Measurements from ENCODE around the gene TMEM123. TPM values are rescaled to one million over a fixed set of nuclear protein-coding genes. Genes with fewer than 3 reads are reported as not detected.
A peak's percentile ranks its signal among the peaks of the same experiment; 100 is the strongest.

TMEM123 gene
- total and polyA plus RNA-seq, 4 experiments from 2014 or later = 383 to 839 (median 574) TPM

DNA sequence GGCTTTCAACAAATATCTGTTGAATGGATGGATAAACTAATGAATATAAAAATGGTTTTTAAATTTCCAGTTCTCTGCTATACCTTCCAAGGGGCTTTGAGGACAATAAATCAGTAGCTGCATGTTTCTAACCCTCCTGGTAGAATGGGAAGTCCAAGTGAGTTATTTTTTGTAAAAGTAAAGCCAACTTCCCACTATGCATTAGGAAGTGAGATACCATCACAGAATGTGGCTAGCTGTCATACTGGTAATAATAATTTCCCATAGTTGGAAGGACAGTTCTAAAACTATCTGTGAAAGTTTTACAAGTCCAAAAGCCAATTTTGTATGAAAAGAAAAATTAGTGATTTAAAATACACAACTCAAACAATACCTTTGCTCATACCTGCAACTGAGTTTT, 50.0 kb downstream of the TMEM123 start:
- Mint-ChIP-seq H3K27ac (peak overlapping the region in 5 of 7 donors; percentile 37 to 84 (median 65)), H3K36me3 (peaks cover 50 to 66% of the 10 kb centered on the region in 2 donors), H3K27me3 (no peaks in the 10 kb centered on the region), H3K9me3 (peaks cover 0 to 3% (median 0%) of the 10 kb centered on the region in 8 donors), H3K4me1 (peaks cover 40 to 63% (median 52%) of the 10 kb centered on the region in 4 donors), H3K4me3 (peak overlapping the region in 3 of 8 donors; percentile 10 to 25 (median 20))
- peaks cover 29% of the 10 kb centered on the region for H3K36me3 ChIP-seq (ENCODE audit: insufficient read depth, low read length)
- H3K27me3 ChIP-seq (ENCODE audit: insufficient read depth, low read length) = no peaks in the 10 kb centered on the region
- no peaks in the 10 kb centered on the region for H3K9me3 ChIP-seq (ENCODE audit: control insufficient read depth in 1 of 2, low read length in 2 of 2)
- no peak overlapping the region for H3K27ac ChIP-seq (ENCODE audit: low read depth, low read length)
- H3K4me1 ChIP-seq (ENCODE audit: insufficient read depth, low read length) = peaks cover 57% of the 10 kb centered on the region
- ChIA-PET POLR2A (ENCODE audit: partially characterized antibody) (interaction anchor here (0.9 to 1.4 kb wide), 3 partner anchors 12 to 75 kb away, joined by 3 to 6 read pairs (median 3); no protein-coding TSS in a partner anchor), CTCF (ENCODE audit: partially characterized antibody) (interaction anchor here (1.6 to 5.3 kb wide), 4 partner anchors 9 to 108 kb away, joined by 6 to 53 read pairs (median 8); no protein-coding TSS in a partner anchor)
- no peak for DNase-seq
- intact Hi-C loops (cut with micrococcal nuclease) = no loop called here
- no peak overlapping the region for H3K4me3 ChIP-seq (ENCODE audit: low read length in 2 of 2)

- Mint-ChIP-seq H3K36me3 (peaks cover 50 to 64% of the 10 kb centered on the region in 2 donors), H3K9me3 (peaks cover 0 to 3% (median 0%) of the 10 kb centered on the region in 8 donors), H3K27ac (peak overlapping the region in 5 of 7 donors; percentile 3 to 59 (median 26)), H3K27me3 (no peaks in the 10 kb centered on the region), H3K4me3 (peak overlapping the region in 1 of 8 donors; percentile 1), H3K4me1 (peaks cover 39 to 62% (median 52%) of the 10 kb centered on the region in 4 donors)
- H3K4me1 ChIP-seq (ENCODE audit: insufficient read depth, low read length) = peaks cover 57% of the 10 kb centered on the region
- H3K4me3 ChIP-seq (ENCODE audit: low read length in 2 of 2) = no peak overlapping the region
- no peaks in the 10 kb centered on the region for H3K9me3 ChIP-seq (ENCODE audit: control insufficient read depth in 1 of 2, low read length in 2 of 2)
- H3K36me3 ChIP-seq (ENCODE audit: insufficient read depth, low read length) = peaks cover 29% of the 10 kb centered on the region
- CTCF ChIA-PET (ENCODE audit: partially characterized antibody) = interaction anchor here (1.6 to 5.3 kb wide), 4 partner anchors 8 to 108 kb away, joined by 6 to 53 read pairs (median 8); no protein-coding TSS in a partner anchor
- H3K27me3 ChIP-seq (ENCODE audit: insufficient read depth, low read length) = no peaks in the 10 kb centered on the region
- no peak for DNase-seq
- intact Hi-C loops (cut with micrococcal nuclease) = no loop called here
- POLR2A ChIA-PET (ENCODE audit: partially characterized antibody) = interaction anchor here (1.4 to 1.6 kb wide), 2 partner anchors 11 to 50 kb away, joined by 3 to 6 read pairs; no protein-coding TSS in a partner anchor
- no peak overlapping the region for H3K27ac ChIP-seq (ENCODE audit: low read depth, low read length)
These were observed 50.7 kb downstream of the TMEM123 start for GRCh38 chr11:102401905-102402304.

DNA sequence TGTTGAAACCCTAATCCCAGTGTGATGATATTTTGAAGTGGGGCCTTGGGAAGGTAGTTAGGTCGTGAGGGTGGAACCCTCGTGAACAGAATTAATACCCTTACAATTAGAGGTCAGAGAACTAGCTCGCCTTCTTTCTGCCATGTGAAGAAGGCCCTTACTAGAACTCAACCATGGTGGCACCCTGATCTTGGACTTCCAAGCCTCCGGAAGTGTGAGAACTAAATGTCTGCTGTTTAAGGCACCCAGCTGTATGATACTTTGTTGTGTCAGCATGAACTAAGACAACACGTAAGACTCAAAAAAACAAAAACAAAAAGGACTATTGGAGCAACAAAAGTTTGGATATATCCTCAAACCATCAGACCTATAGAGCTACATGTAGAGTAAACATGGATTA, 52.0 kb downstream of the TMEM123 start:
- Mint-ChIP-seq H3K4me3 (no peak overlapping the region), H3K9me3 (peaks cover 0 to 3% (median 0%) of the 10 kb centered on the region in 8 donors), H3K27ac (peak overlapping the region in 6 of 7 donors; percentile 53 to 79 (median 61)), H3K36me3 (peaks cover 44 to 71% of the 10 kb centered on the region in 2 donors), H3K4me1 (peaks cover 34 to 53% (median 48%) of the 10 kb centered on the region in 4 donors), H3K27me3 (no peaks in the 10 kb centered on the region)
- ChIA-PET POLR2A (ENCODE audit: partially characterized antibody) (interaction anchor here (0.6 to 1.6 kb wide), 3 partner anchors 10 to 76 kb away, joined by 3 read pairs; no protein-coding TSS in a partner anchor), CTCF (ENCODE audit: partially characterized antibody) (interaction anchor here (1.5 to 5.3 kb wide), 2 partner anchors 10 to 21 kb away, joined by 4 to 53 read pairs; no protein-coding TSS in a partner anchor)
- Histone ChIP-seq H3K4me3 (ENCODE audit: low read length in 2 of 2) (no peak overlapping the region), H3K36me3 (ENCODE audit: insufficient read depth, low read length) (peaks cover 29% of the 10 kb centered on the region), H3K4me1 (ENCODE audit: insufficient read depth, low read length) (peaks cover 57% of the 10 kb centered on the region), H3K27me3 (ENCODE audit: insufficient read depth, low read length) (no peaks in the 10 kb centered on the region), H3K27ac (ENCODE audit: low read depth, low read length) (no peak overlapping the region), H3K9me3 (ENCODE audit: control insufficient read depth in 1 of 2, low read length in 2 of 2) (no peaks in the 10 kb centered on the region)
- intact Hi-C loops (cut with micrococcal nuclease) = no loop called here
- DNase-seq = no peak

DNA sequence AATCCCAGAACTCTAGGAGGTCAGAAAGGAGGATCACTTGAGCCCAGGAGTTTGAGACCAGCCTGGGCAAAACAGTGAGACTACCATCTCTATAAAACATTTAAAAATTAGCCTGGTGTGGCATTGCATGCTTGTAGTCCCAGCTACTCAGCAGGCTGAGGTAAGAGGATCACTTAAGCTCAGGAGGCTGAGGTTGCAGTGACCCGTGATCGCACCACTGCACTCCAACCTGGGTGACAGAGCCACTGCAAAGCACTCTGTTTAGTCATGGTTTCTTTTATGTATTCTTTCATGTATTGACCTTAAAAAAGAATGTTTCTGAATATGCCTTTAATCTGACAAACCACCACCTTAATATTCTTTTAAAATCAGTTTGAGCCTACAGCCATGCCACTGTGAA, 53.4 kb downstream of the TMEM123 start:
- Histone ChIP-seq H3K27me3 (ENCODE audit: insufficient read depth, low read length) (no peaks in the 10 kb centered on the region), H3K27ac (ENCODE audit: low read depth, low read length) (no peak overlapping the region), H3K4me1 (ENCODE audit: insufficient read depth, low read length) (peaks cover 50% of the 10 kb centered on the region), H3K9me3 (ENCODE audit: control insufficient read depth in 1 of 2, low read length in 2 of 2) (no peaks in the 10 kb centered on the region), H3K36me3 (ENCODE audit: insufficient read depth, low read length) (peaks cover 34% of the 10 kb centered on the region), H3K4me3 (ENCODE audit: low read length in 2 of 2) (no peak overlapping the region)
- CTCF ChIA-PET (ENCODE audit: partially characterized antibody) = interaction anchor here (1.1 to 5.3 kb wide), 7 partner anchors 8 to 97 kb away, joined by 3 to 53 read pairs (median 4); no protein-coding TSS in a partner anchor
- H3K36me3 Mint-ChIP-seq = peaks cover 46 to 75% of the 10 kb centered on the region in 2 donors
- peak overlapping the region in 1 of 7 donors; percentile 1 for H3K27ac Mint-ChIP-seq
- H3K27me3 Mint-ChIP-seq = no peaks in the 10 kb centered on the region
- POLR2A ChIA-PET (ENCODE audit: partially characterized antibody) = interaction anchor here (1.5 to 3.2 kb wide), 2 partner anchors 31 to 53 kb away, joined by 3 to 13 read pairs; no protein-coding TSS in a partner anchor
- H3K4me1 Mint-ChIP-seq = peaks cover 32 to 49% (median 43%) of the 10 kb centered on the region in 4 donors
- H3K9me3 Mint-ChIP-seq = no peaks in the 10 kb centered on the region
- intact Hi-C loops (cut with micrococcal nuclease) = no loop called here
- no peak for DNase-seq
- H3K4me3 Mint-ChIP-seq = no peak overlapping the region

GRCh38 chr11:102398297-102398696, 54.3 kb downstream of the TMEM123 start:
- H3K4me3 ChIP-seq (ENCODE audit: low read length in 2 of 2) = no peak overlapping the region
- Mint-ChIP-seq H3K9me3 (no peaks in the 10 kb centered on the region), H3K27ac (peak overlapping the region in 5 of 7 donors; percentile 30 to 91 (median 51)), H3K4me3 (no peak overlapping the region), H3K4me1 (peaks cover 25 to 49% (median 39%) of the 10 kb centered on the region in 4 donors), H3K36me3 (peaks cover 50 to 76% of the 10 kb centered on the region in 2 donors), H3K27me3 (no peaks in the 10 kb centered on the region)
- H3K27ac ChIP-seq (ENCODE audit: low read depth, low read length) = no peak overlapping the region
- POLR2A ChIA-PET (ENCODE audit: partially characterized antibody) = interaction anchor here (3.2 kb wide), 1 partner anchor 53 kb away, joined by 13 read pairs; no protein-coding TSS in a partner anchor
- intact Hi-C loops (cut with micrococcal nuclease) = no loop called here
- H3K36me3 ChIP-seq (ENCODE audit: insufficient read depth, low read length) = peaks cover 37% of the 10 kb centered on the region
- peaks cover 41% of the 10 kb centered on the region for H3K4me1 ChIP-seq (ENCODE audit: insufficient read depth, low read length)
- no peaks in the 10 kb centered on the region for H3K27me3 ChIP-seq (ENCODE audit: insufficient read depth, low read length)
- no peak for DNase-seq
- CTCF ChIA-PET (ENCODE audit: partially characterized antibody) = interaction anchor here (1.0 to 5.3 kb wide), 7 partner anchors 8 to 98 kb away, joined by 3 to 53 read pairs (median 3); no protein-coding TSS in a partner anchor
- no peaks in the 10 kb centered on the region for H3K9me3 ChIP-seq (ENCODE audit: control insufficient read depth in 1 of 2, low read length in 2 of 2)

DNA sequence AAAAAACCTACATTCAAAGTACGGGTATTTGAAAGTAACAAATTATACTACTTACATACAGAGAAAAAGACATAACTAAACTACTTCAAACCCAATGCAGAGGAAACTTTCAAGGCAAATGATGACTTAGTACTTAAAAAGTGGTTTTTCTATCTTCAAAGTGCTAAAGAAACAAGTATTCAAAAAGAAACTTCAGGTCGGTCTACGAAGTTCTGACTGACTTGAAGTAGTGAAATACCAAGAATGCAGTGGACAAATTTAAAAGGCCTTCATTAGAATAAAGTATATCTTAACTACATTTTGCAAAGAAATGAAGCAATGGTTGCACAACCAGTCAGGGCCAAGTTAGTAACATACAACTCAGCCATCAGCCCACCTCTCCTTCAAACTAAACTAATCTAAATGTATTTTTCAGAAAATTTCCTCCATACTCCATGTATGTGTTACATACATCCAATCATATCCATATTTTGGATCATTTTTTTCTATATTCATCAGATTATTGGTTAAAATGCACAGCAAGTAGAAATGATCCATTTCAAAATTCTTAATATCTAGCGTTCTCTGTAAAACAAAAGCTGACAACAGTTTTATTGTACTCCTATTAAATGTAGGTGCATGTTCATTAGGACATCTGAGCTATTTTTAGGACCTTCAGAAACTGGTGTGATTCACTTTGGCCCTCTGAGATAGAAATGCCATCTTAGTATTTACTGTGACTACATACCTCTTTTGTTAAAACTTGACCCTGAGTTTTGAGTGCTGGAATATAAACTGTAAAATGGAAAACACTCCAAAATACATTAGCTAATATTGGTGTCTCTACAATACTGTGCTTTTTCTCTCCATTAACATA, 55.6 kb downstream of the TMEM123 start:
- intact Hi-C loops (cut with micrococcal nuclease) = no loop called here
- Mint-ChIP-seq H3K27ac (peak overlapping the region; percentile 57 to 89 (median 80)), H3K4me1 (peaks cover 24 to 44% (median 36%) of the 10 kb centered on the region in 4 donors), H3K27me3 (no peaks in the 10 kb centered on the region), H3K36me3 (peaks cover 54 to 73% of the 10 kb centered on the region in 2 donors), H3K9me3 (no peaks in the 10 kb centered on the region), H3K4me3 (peak overlapping the region in 2 of 8 donors; percentile 26 to 43)
- H3K4me1 ChIP-seq (ENCODE audit: insufficient read depth, low read length) = peaks cover 30% of the 10 kb centered on the region
- DNase-seq = no peak
- no peaks in the 10 kb centered on the region for H3K9me3 ChIP-seq (ENCODE audit: control insufficient read depth in 1 of 2, low read length in 2 of 2)
- H3K27me3 ChIP-seq (ENCODE audit: insufficient read depth, low read length) = no peaks in the 10 kb centered on the region
- ChIA-PET POLR2A (ENCODE audit: partially characterized antibody) (interaction anchor here (0.9 to 3.2 kb wide), 2 partner anchors 10 to 55 kb away, joined by 3 to 13 read pairs; no protein-coding TSS in a partner anchor), CTCF (ENCODE audit: partially characterized antibody) (interaction anchor here (1.0 to 7.4 kb wide), 5 partner anchors 9 to 58 kb away, joined by 3 to 84 read pairs (median 10); no protein-coding TSS in a partner anchor)
- no peak overlapping the region for H3K27ac ChIP-seq (ENCODE audit: low read depth, low read length)
- H3K36me3 ChIP-seq (ENCODE audit: insufficient read depth, low read length) = peaks cover 36% of the 10 kb centered on the region
- no peak overlapping the region for H3K4me3 ChIP-seq (ENCODE audit: low read length in 2 of 2)
